ENCODE data around the gene ASB14.
"Not testable (repeated sequence)": the region's sequence is repeated elsewhere in the genome, so short reads cannot be mapped to it uniquely, and the experiment has no call there.

Gene ASB14

DNA sequence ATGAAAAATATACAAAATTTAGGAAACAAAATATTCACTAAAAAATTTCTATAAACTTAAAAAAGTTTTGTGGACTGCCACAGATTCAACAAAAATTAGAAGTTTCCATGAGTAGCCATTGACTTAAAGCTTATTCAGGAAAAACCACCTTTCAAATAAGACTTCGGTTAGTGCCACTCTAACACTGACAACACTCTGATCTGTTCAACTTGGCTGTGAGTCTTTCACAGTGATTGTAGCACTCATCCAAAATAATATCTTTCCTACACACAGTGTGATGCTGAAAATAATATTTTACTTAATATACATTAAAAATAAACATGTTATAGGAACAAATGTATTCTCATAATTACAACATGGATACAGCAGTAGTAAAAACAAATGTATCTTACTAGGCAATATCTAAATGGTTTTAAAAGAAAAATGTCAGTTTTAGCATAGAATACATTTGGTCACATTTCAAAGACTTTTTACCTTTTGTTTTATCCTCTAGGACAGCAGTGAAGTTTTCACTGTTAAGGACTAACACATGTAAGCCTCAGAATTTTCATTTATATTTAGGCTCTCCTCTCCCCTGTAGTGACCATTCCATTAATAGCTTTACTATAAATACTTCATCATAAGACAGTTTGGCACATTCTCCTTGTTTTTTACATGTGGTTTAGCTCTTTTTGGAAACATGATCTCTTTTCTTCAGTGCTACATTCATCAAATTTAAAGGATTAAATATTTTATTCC lies at the start of gene ASB14:
Gene ASB14 (minus strand): TSS at position 527 of the 738 bp plus-strand sequence. CDS start 652 bp downstream, outside the sequence.
- H3K4me1 ChIP-seq (ENCODE audit: control insufficient read depth, insufficient read depth, low read length) = no peaks in the 10 kb centered on the region
- no peaks in the 10 kb centered on the region for H3K27me3 ChIP-seq (ENCODE audit: control insufficient read depth, insufficient read depth, low read length)
- H3K9me3 ChIP-seq (ENCODE audit: control insufficient read depth, insufficient read depth, low read depth, low read length) = no peaks in the 10 kb centered on the region
- H3K4me3 ChIP-seq (ENCODE audit: low read depth, low read length) = no peak within 1 kb of the TSS
- H3K9ac ChIP-seq (ENCODE audit: low read length) = no peak within 1 kb of the TSS
- no peak within 1 kb of the TSS for H3K27ac ChIP-seq (ENCODE audit: low read depth, low read length)
- H3K36me3 ChIP-seq (ENCODE audit: control insufficient read depth, insufficient read depth, low read length) = no peaks in the 10 kb centered on the region

DNA sequence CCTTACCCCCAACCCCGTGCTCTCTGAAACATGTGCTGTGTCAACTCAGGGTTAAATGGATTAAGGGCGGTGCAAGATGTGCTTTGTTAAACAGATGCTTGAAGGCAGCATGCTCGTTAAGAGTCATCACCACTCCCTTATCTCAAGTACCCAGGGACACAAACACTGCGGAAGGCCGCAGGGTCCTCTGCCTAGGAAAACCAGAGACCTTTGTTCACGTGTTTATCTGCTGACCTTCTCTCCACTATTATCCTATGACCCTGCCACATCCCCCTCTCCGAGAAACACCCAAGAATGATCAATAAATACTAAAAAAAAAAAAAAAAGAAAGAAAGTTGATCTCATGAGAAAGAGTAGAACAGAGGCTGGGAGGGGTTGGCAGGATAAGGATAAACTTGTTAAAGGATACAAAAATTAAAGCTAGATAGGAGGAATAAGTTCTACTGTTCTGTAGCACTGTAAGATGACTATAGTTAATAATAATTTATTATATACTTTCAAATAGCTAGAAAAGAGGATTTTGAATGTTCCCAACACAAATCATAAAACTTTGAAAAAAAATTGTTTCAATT lies 46.7 kb upstream of the ASB14 start:
- H3K9ac ChIP-seq (ENCODE audit: low read length); H3K9me3 ChIP-seq (ENCODE audit: control insufficient read depth, insufficient read depth, low read depth, low read length): not testable (repeated sequence)

DNA sequence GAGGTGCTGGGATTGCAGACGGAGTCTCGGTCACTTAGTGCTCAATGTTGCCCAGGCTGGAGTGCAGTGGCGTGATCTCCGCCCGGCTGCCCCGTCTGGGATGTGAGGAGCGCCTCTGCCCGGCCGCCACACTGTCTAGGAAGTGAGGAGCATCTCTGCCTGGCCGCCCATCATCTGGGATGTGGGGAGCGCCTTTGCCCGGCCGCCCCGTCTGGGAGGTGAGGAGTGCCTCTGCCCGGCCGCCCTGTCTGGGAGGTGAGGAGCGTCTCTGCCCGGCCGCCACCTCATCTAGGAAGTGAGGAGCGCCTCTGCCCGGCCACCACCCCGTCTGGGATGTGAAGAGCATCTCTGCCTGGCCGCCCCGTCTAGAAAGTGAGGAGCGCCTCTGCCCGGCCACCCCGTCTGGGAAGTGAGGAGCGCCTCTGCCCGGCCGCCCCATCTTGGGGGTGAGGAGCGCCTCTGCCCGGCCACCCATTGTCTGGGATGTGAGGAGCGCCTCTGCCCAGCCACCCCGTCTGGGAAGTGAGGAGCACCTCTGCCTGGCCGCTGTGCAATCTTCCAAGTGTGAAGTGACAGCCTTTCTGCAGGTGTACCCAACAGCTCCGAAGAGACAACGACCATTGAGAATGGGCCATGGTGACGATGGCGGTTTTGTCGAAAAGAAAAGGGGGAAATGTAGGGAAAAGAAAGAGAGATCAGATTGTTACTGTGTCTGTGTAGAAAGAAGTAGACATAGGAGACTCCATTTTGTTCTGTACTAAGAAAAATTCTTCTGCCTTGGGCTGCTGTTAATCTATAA lies 46.0 kb upstream of the ASB14 start:
- H3K27me3 ChIP-seq (ENCODE audit: control insufficient read depth, insufficient read depth, low read length) = not testable (repeated sequence)

More for the DNA sequence above, 46.7 kb upstream of the ASB14 start:
- H3K36me3 ChIP-seq (ENCODE audit: control insufficient read depth, insufficient read depth, low read length); H3K4me1 ChIP-seq (ENCODE audit: control insufficient read depth, insufficient read depth, low read length); H3K4me3 ChIP-seq (ENCODE audit: low read depth, low read length); H3K27me3 ChIP-seq (ENCODE audit: control insufficient read depth, insufficient read depth, low read length); H3K27ac ChIP-seq (ENCODE audit: low read depth, low read length): not testable (repeated sequence)

DNA sequence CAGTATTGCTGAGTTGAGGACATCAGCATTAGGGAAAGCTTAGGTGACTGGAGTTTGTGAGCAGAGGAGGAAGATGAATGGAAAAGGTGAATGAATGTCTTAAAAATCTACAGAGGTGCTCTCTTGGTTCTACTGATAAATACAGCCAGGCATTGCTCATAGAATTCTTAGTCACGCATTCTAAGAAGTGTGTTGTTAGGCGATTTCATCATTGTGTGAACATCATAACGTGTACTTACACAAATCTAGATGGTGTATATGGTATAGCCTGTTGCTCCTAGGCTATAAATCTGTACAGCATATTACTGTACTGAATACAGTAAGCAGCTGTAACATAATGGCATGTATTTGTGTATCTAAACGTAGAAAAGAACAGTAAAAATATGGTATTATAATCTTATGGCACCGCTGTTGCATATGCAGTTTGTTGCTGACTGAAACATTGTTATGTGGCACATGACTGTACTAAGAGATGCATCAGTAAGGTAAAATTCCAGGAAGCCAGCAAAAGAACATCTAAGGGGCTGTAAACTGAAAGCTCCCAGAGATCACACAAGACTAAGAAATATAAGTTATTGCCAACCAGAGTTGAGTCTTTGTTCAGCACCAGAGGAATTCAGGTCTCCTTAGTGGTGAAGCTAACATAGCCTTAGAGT lies 42.9 kb upstream of the ASB14 start:
- H3K9ac ChIP-seq (ENCODE audit: low read length) = no peak overlapping the region
- no peaks in the 10 kb centered on the region for H3K36me3 ChIP-seq (ENCODE audit: control insufficient read depth, insufficient read depth, low read length)
- H3K4me1 ChIP-seq (ENCODE audit: control insufficient read depth, insufficient read depth, low read length) = no peaks in the 10 kb centered on the region
- H3K27me3 ChIP-seq (ENCODE audit: control insufficient read depth, insufficient read depth, low read length) = no peaks in the 10 kb centered on the region
- no peak overlapping the region for H3K27ac ChIP-seq (ENCODE audit: low read depth, low read length)
- H3K4me3 ChIP-seq (ENCODE audit: low read depth, low read length) = no peak overlapping the region
- peaks cover 4% of the 10 kb centered on the region; the same call in 1 of the 2 replicates for H3K9me3 ChIP-seq (ENCODE audit: control insufficient read depth, insufficient read depth, low read depth, low read length)

More for the DNA sequence above, 46.0 kb upstream of the ASB14 start:
- not testable (repeated sequence) for H3K4me1 ChIP-seq (ENCODE audit: control insufficient read depth, insufficient read depth, low read length); H3K9ac ChIP-seq (ENCODE audit: low read length); H3K4me3 ChIP-seq (ENCODE audit: low read depth, low read length); H3K36me3 ChIP-seq (ENCODE audit: control insufficient read depth, insufficient read depth, low read length); H3K27ac ChIP-seq (ENCODE audit: low read depth, low read length); H3K9me3 ChIP-seq (ENCODE audit: control insufficient read depth, insufficient read depth, low read depth, low read length)

DNA sequence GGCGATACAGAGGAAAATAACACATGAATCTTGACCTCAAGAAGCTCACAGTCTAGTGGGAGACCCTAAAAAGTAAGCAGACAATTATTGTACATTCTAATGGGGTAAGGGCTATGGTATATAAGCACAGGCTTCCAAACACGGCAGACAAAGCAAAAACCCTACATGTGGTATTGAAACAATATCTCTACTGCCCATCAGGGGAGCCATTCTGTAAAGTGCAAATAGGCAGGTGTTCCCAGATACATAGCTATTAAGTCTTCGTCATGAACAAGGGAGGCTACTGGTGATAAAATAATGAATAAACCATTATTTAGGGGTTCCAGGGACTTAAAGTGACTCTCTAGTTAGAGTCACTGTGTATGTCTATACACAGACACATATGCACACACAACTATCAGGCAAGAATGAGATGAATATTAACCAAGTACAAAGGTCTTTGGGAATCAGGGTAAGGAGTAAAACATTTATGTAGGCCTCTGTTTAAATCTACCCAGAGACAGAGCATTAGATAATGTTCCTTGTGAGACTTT lies 38.7 kb upstream of the ASB14 start:
- no peaks in the 10 kb centered on the region for H3K4me1 ChIP-seq (ENCODE audit: control insufficient read depth, insufficient read depth, low read length)
- H3K27ac ChIP-seq (ENCODE audit: low read depth, low read length) = no peak overlapping the region
- H3K36me3 ChIP-seq (ENCODE audit: control insufficient read depth, insufficient read depth, low read length) = no peaks in the 10 kb centered on the region

DNA sequence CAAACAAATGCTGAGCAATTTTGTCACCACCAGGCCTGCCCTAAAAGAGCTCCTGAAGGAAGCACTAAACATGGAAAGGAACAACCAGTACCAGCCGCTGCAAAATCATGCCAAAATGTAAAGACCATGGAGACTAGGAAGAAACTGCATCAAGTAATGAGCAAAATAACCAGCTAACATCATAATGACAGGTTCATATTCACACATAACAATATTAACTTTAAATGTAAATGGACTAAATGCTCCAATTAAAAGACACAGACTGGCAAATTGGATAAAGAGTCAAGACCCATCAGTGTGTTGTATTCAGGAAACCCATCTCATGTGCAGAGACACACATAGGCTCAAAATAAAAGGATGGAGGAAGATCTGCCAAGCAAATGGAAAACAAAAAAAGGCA lies 34.0 kb upstream of the ASB14 start:
- H3K4me1 ChIP-seq (ENCODE audit: control insufficient read depth, insufficient read depth, low read length); H3K27ac ChIP-seq (ENCODE audit: low read depth, low read length); H3K27me3 ChIP-seq (ENCODE audit: control insufficient read depth, insufficient read depth, low read length); H3K9me3 ChIP-seq (ENCODE audit: control insufficient read depth, insufficient read depth, low read depth, low read length); H3K9ac ChIP-seq (ENCODE audit: low read length); H3K36me3 ChIP-seq (ENCODE audit: control insufficient read depth, insufficient read depth, low read length); H3K4me3 ChIP-seq (ENCODE audit: low read depth, low read length): not testable (repeated sequence)

More for the DNA sequence above, 38.7 kb upstream of the ASB14 start:
- no peak overlapping the region for H3K4me3 ChIP-seq (ENCODE audit: low read depth, low read length)
- no peak overlapping the region for H3K9ac ChIP-seq (ENCODE audit: low read length)
- no peaks in the 10 kb centered on the region for H3K9me3 ChIP-seq (ENCODE audit: control insufficient read depth, insufficient read depth, low read depth, low read length)
- H3K27me3 ChIP-seq (ENCODE audit: control insufficient read depth, insufficient read depth, low read length) = no peaks in the 10 kb centered on the region

DNA sequence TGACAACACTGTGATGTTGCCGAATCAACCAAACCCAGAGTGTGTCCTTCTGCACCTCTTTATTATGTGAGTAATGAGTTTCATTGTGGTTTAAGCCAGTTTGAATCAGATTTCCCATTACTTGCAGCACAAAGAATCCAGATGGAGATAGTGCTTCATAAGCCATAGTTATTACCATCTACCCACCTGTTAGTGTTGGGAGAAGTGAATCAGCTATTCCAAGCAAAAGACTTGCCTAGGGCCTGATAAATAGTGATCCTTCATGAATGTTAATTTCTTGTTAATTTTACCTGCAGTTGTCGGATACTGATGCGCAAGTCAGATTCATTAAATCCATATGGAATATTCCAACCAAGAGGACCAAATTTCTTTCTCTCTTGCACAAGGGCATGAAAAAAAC lies 21.7 kb upstream of the ASB14 start:
- H3K9ac ChIP-seq (ENCODE audit: low read length) = no peak overlapping the region
- H3K27ac ChIP-seq (ENCODE audit: low read depth, low read length) = no peak overlapping the region
- H3K36me3 ChIP-seq (ENCODE audit: control insufficient read depth, insufficient read depth, low read length) = no peaks in the 10 kb centered on the region
- no peak overlapping the region for H3K4me3 ChIP-seq (ENCODE audit: low read depth, low read length)
- H3K9me3 ChIP-seq (ENCODE audit: control insufficient read depth, insufficient read depth, low read depth, low read length) = no peaks in the 10 kb centered on the region
- H3K4me1 ChIP-seq (ENCODE audit: control insufficient read depth, insufficient read depth, low read length) = no peaks in the 10 kb centered on the region
- no peaks in the 10 kb centered on the region for H3K27me3 ChIP-seq (ENCODE audit: control insufficient read depth, insufficient read depth, low read length)

DNA sequence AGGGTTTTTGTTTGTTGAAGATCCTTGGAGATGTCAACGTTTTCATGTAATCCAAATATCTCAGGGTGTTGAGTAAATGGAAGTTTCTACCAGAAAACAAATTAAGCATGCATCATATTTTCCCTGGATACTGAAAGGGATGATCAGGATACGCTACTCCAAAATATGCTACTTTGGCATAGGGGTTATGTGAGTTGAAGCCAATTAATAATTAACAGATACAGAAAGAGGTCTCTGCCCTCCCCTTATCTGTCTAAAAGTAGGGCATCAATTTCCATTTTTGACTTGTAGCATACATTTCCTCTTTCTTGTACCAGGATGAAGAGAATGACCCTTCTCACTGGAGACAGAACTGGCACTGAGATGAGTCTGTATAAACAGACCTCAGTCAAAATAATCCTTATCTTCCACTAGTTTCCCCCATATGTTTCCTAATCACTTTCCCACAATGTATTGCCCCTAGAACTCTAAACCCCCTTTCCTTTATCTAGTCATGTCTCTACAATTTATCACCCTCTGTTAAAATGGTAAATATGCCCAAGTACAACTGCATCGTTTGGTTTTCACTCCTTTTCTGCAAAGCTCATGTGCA lies 17.4 kb upstream of the ASB14 start:
- Histone ChIP-seq H3K36me3 (ENCODE audit: control insufficient read depth, insufficient read depth, low read length) (no peaks in the 10 kb centered on the region), H3K4me3 (ENCODE audit: low read depth, low read length) (no peak overlapping the region), H3K27me3 (ENCODE audit: control insufficient read depth, insufficient read depth, low read length) (no peaks in the 10 kb centered on the region), H3K4me1 (ENCODE audit: control insufficient read depth, insufficient read depth, low read length) (no peaks in the 10 kb centered on the region), H3K9ac (ENCODE audit: low read length) (no peak overlapping the region), H3K27ac (ENCODE audit: low read depth, low read length) (no peak overlapping the region), H3K9me3 (ENCODE audit: control insufficient read depth, insufficient read depth, low read depth, low read length) (no peaks in the 10 kb centered on the region)

DNA sequence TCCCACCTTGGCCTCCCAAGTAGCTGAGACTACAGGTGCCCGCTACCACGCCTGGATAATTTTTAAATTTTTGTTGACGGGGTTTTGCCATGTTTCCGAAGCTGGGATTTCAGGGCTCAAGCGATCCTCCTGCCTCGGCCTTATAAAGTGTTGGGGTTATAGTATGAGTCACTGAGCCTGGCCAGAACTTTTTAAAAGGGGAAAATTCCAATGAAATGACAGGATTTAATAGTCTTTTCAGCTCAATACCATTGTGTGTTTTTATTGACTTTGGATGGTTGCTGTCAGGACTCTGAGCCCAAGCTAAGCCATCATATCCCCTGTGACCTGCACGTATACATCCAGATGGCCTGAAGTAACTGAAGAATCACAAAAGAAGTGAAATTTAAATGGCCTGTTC lies 11.0 kb upstream of the ASB14 start:
- H3K4me3 ChIP-seq (ENCODE audit: low read depth, low read length); H3K27me3 ChIP-seq (ENCODE audit: control insufficient read depth, insufficient read depth, low read length); H3K9ac ChIP-seq (ENCODE audit: low read length); H3K4me1 ChIP-seq (ENCODE audit: control insufficient read depth, insufficient read depth, low read length); H3K27ac ChIP-seq (ENCODE audit: low read depth, low read length); H3K9me3 ChIP-seq (ENCODE audit: control insufficient read depth, insufficient read depth, low read depth, low read length); H3K36me3 ChIP-seq (ENCODE audit: control insufficient read depth, insufficient read depth, low read length): not testable (repeated sequence)

DNA sequence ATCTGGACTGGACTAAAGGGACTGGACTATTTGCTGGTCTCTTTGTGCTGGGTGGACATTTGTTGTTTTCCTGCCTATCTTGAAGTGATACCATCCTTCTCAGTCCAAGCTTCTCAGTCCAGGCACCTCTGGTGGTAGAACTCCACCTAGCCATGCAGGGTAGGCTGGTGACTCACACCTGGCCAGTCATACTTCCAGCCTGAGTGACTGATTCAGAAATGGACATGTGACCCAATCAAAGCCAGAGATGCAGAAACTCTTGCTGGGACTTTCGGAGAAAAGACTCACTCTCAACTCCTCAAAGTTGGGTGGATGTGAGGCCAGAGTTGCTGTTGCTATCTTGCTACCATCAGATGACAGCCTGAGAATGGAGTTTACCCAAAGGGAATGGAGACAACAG lies 5.6 kb upstream of the ASB14 start:
- no peaks in the 10 kb centered on the region; the same call in 1 of the 2 replicates for H3K27me3 ChIP-seq (ENCODE audit: control insufficient read depth, insufficient read depth, low read length)
- no peaks in the 10 kb centered on the region for H3K36me3 ChIP-seq (ENCODE audit: control insufficient read depth, insufficient read depth, low read length)
- no peak overlapping the region for H3K9ac ChIP-seq (ENCODE audit: low read length)
- no peak overlapping the region for H3K27ac ChIP-seq (ENCODE audit: low read depth, low read length)
- H3K4me3 ChIP-seq (ENCODE audit: low read depth, low read length) = no peak overlapping the region
- H3K4me1 ChIP-seq (ENCODE audit: control insufficient read depth, insufficient read depth, low read length) = no peaks in the 10 kb centered on the region
- no peaks in the 10 kb centered on the region for H3K9me3 ChIP-seq (ENCODE audit: control insufficient read depth, insufficient read depth, low read depth, low read length)

Measured in HUES6 (cell line).